Thoracic aorta (tissue), 2 donors: ENCODE results near the gene GPHN. TPM values are rescaled to one million over a fixed set of nuclear protein-coding genes. Genes with fewer than 3 reads are reported as not detected.

Experiments used
- ATAC-seq: fragments of 150-250 bp; one replicate; pipeline ENCODE4 v1.8.0; 2017; ENCODE audit warnings: low read depth; ENCODE audit not compliant: insufficient number of reproducible peaks, low FRiP score
- DNase-seq: peaks from one replicate; pipeline ENCODE4 v3.0.0-alpha.2; 2020; ENCODE audit warnings: low spot score
- H3K27ac ChIP-seq, 2 donors: fragments of 200-600 bp; sonication (generic); 1 replicate in 1 of 2; 2 replicates in 1 of 2; pipeline ENCODE4 v1.5.1; 2016; ENCODE audit warnings: mild to moderate bottlenecking in 2 of 2, moderate library complexity in 2 of 2
- H3K27me3 ChIP-seq: fragments of 200-600 bp; sonication (generic); replicated peaks from 2 replicates; pipeline ENCODE4 v1.6.0; 2016; ENCODE audit warnings: mild to moderate bottlenecking; ENCODE audit not compliant: insufficient read depth
- H3K36me3 ChIP-seq: fragments of 200-600 bp; sonication (generic); one replicate; pipeline ENCODE4 v1.5.1; 2016
- H3K4me1 ChIP-seq, 2 donors: fragments of 200-600 bp; sonication (generic); 1 replicate in 1 of 2; 2 replicates in 1 of 2; pipeline versions ENCODE4 v1.5.1 to v1.6.0; 2016; ENCODE audit warnings: low read depth in 2 of 2, mild to moderate bottlenecking in 1 of 2; ENCODE audit not compliant: control insufficient read depth in 1 of 2
- H3K4me3 ChIP-seq: fragments of 200-600 bp; sonication (generic); 2 replicates; pipeline ENCODE4 v1.5.1; 2016; ENCODE audit warnings: mild to moderate bottlenecking
- H3K9me3 ChIP-seq: fragments of 200-600 bp; sonication (generic); 2 replicates; pipeline ENCODE4 v1.5.1; 2016
- total RNA-seq, 2 donors: library from RNA; depleted of rRNA; stranded (reverse); fragments of >200 nt; gene quantifications; one replicate each; pipeline versions ENCODE4 v1.1.0 to v1.2.3, GENCODE V29; 2016
- TF ChIP-seq, protein P1 (sequence below): fragments of 200-600 bp; sonication (generic); IDR thresholded peaks from one replicate; pipeline ENCODE4 v1.5.1; 2019; ENCODE audit warnings: antibody characterized with exemption

GPHN gene
- total RNA-seq, 2 donors from 2014 or later = 14.0 to 14.2 TPM

DNA sequence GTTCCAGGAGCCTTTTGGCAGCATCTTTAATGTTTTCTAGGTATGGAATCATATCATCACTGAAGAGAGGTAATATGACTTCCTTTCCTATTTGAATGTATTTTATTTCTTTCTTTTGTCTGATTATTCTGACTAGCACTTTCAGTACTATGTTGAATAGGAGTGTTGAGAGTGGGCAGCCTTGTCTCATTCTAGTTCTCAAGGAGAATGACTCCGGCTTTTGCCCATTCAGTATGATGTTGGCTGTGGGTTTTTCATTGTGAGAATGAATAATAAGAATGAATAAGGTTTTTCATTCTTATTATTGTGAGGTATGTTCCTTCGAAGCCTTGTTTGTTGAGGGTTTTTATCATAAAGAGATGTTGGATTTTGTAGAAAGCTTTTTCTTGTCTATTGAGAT lies 98.9 kb downstream of the GPHN start:
- DNase-seq (no peak), ATAC-seq (no peak)
- peaks cover 0 to 2% of the 10 kb centered on the region in 2 donors for H3K4me1 ChIP-seq
- no peaks in the 10 kb centered on the region for H3K36me3 ChIP-seq
- no peak overlapping the region for H3K27ac ChIP-seq
- H3K4me3 ChIP-seq = no peak overlapping the region
- TF ChIP-seq, protein P1, sequence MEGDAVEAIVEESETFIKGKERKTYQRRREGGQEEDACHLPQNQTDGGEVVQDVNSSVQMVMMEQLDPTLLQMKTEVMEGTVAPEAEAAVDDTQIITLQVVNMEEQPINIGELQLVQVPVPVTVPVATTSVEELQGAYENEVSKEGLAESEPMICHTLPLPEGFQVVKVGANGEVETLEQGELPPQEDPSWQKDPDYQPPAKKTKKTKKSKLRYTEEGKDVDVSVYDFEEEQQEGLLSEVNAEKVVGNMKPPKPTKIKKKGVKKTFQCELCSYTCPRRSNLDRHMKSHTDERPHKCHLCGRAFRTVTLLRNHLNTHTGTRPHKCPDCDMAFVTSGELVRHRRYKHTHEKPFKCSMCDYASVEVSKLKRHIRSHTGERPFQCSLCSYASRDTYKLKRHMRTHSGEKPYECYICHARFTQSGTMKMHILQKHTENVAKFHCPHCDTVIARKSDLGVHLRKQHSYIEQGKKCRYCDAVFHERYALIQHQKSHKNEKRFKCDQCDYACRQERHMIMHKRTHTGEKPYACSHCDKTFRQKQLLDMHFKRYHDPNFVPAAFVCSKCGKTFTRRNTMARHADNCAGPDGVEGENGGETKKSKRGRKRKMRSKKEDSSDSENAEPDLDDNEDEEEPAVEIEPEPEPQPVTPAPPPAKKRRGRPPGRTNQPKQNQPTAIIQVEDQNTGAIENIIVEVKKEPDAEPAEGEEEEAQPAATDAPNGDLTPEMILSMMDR = no peak
- no peaks in the 10 kb centered on the region for H3K27me3 ChIP-seq
- H3K9me3 ChIP-seq = no peaks in the 10 kb centered on the region

DNA sequence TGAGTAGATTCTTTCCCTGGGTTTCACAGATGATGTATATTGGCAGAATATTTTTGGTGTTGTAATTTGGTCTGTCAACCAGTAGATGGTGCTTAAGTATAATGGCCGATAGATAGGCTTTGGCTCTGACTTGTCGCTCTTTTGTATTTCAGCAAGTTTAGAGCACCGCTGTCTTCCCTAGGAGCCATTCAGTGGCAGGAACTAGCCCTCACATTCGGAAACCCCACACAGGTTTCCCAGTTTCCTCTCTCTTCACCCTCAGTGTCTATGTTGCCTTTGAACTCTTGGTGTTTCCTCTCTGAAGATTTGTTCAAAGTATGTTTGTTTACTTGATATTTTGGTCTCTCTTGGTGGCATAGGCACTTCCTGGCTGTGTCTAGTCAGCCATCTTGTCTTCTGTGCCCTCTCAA lies 102.2 kb downstream of the GPHN start:
- Histone ChIP-seq H3K9me3 (no peaks in the 10 kb centered on the region), H3K4me1 (no peaks in the 10 kb centered on the region), H3K27me3 (no peaks in the 10 kb centered on the region), H3K27ac (no peak overlapping the region), H3K4me3 (no peak overlapping the region), H3K36me3 (no peaks in the 10 kb centered on the region)
- DNase-seq = no peak
- TF ChIP-seq, protein P1 = no peak
- no peak for ATAC-seq

DNA sequence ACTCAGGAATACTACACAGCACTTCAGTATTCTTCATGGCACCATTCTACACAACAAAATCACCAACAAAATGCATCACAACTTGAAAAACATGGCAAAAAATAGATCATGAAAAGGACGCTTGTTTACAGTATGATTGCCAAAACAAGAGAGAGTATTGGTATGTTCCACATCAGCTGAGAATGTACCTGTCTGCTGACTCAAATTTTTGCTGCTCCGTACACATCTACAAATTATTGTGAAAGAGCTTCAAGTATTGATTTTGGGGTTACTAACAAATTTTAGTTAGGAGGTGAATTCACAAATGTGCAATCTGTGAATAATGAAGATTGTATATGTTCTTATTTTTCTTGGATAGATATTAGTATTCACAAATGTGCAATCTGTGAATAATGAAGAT lies 105.4 kb downstream of the GPHN start:
- no peak for DNase-seq
- Histone ChIP-seq H3K4me3 (no peak overlapping the region), H3K36me3 (no peaks in the 10 kb centered on the region), H3K9me3 (peaks cover 17% of the 10 kb centered on the region), H3K4me1 (no peaks in the 10 kb centered on the region), H3K27ac (no peak overlapping the region), H3K27me3 (no peaks in the 10 kb centered on the region)
- no peak for ATAC-seq
- TF ChIP-seq, protein P1 = no peak

DNA sequence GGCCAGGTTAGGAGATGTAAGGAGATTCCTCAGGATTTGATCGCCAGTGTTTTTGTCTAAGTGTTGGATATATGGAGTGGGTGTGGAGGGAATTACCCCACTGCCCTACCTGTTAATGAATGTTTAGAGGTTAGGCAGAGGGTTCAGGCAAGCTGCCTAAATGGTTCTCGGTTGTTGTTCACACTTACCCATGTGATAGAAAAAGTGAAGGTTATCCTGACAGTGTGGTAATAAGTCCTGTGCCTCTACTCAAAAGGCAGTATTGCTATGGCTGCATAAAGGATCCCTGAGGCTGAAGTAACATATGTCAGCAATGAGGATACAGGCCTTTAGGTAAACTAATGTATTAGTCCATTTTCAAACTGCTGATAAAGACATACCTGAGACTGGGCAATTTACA lies 112.0 kb downstream of the GPHN start:
- no peak overlapping the region for H3K4me3 ChIP-seq
- no peaks in the 10 kb centered on the region for H3K36me3 ChIP-seq
- TF ChIP-seq, protein P1 = no peak

DNA sequence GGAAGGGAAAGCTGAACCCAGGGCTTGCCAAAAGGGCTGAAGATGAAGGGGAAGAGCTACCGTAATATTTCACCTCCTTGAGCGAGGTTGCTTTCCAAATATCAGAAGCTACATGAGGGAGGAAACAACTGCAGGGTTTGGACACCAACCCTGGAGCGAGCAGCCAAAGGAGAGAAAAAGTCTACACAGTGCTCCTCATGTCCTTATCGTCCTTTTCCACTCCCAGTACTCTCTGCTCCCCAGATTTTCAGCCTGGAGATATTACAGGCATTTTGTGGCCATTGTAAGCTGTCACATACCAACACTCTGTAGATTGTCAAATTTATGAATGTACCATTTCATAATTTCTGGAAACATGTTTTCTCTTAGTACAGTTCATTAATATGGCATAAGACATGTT lies 115.9 kb downstream of the GPHN start:
- ATAC-seq (no peak), DNase-seq (no peak)
- Histone ChIP-seq H3K4me3 (no peak overlapping the region), H3K27ac (no peak overlapping the region), H3K36me3 (no peaks in the 10 kb centered on the region), H3K9me3 (no peaks in the 10 kb centered on the region), H3K27me3 (no peaks in the 10 kb centered on the region), H3K4me1 (no peaks in the 10 kb centered on the region)
- TF ChIP-seq, protein P1 = no peak

More for the DNA sequence above, 112.0 kb downstream of the GPHN start:
- peaks cover 19% of the 10 kb centered on the region for H3K9me3 ChIP-seq
- DNase-seq = no peak
- H3K27me3 ChIP-seq = no peaks in the 10 kb centered on the region
- no peaks in the 10 kb centered on the region for H3K4me1 ChIP-seq
- no peak for ATAC-seq
- no peak overlapping the region for H3K27ac ChIP-seq
